HEK293 (cell line): ENCODE measurements around the gene SCFD2.

Experiments used
- CTCF ChIA-PET: fragments of 350-600 bp; formaldehyde crosslinking; extraction: SDS; loops from one replicate; lab custom pipeline; 2021; ENCODE audit warnings: antibody characterized with exemption; lab: Yijun Ruan, JAX
- POLR2A ChIA-PET: fragments of 300-600 bp; formaldehyde crosslinking; extraction: SDS; loops from one replicate; lab custom pipeline; 2020; ENCODE audit warnings: antibody characterized with exemption, inconsistent platforms; lab: Yijun Ruan, JAX
- H3K27ac ChIP-seq: fragments of 200-500 bp; sonication (Bioruptor generic); 2 replicates; pipeline ENCODE4 v1.5.1; 2014; ENCODE audit warnings: low read depth, low read length, control low read depth, inconsistent platforms; ENCODE audit errors: extremely low read depth
- H3K36me3 ChIP-seq, 2 experiments: fragments of 200-500 bp in 1 of 2; sonication (Bioruptor generic) in 1 of 2; 1 replicate in 1 of 2; 2 replicates in 1 of 2; pipeline ENCODE4 v1.5.1; 2014 to 2017; ENCODE audit warnings: inconsistent platforms in 2 of 2, low read length in 2 of 2; ENCODE audit not compliant: control insufficient read depth in 2 of 2, insufficient read depth in 1 of 2
- H3K4me1 ChIP-seq: fragments of 200-500 bp; sonication (Bioruptor generic); 2 replicates; pipeline ENCODE4 v1.5.1; 2014; ENCODE audit warnings: mild to moderate bottlenecking, low read length, inconsistent platforms; ENCODE audit not compliant: control insufficient read depth, insufficient read depth
- H3K4me3 ChIP-seq: 2 replicates; pipeline ENCODE4 v1.5.1; 2011; ENCODE audit warnings: low read depth, mild to moderate bottlenecking, control low read depth, low read length, moderate library complexity
- H3K9me3 ChIP-seq: fragments of 200-500 bp; sonication (Bioruptor generic); 2 replicates; pipeline ENCODE4 v1.5.1; 2014; ENCODE audit warnings: low read depth, low read length, inconsistent platforms; ENCODE audit not compliant: control insufficient read depth, insufficient read depth
- BCL11A ChIP-seq: fragments of 450-650 bp; formaldehyde crosslinking; IDR thresholded peaks from 2 replicates; pipeline ENCODE4 v1.5.1; 2016; ENCODE audit warnings: low read depth, missing biosample characterization, missing genetic modification characterization
- GFI1B ChIP-seq: fragments of 450-650 bp; formaldehyde crosslinking; IDR thresholded peaks from 2 replicates; pipeline ENCODE4 v1.5.1; 2016; ENCODE audit warnings: missing biosample characterization, missing genetic modification characterization
- HOXC10 ChIP-seq: sonication (generic); formaldehyde crosslinking; IDR thresholded peaks from 2 replicates; pipeline ENCODE4 v1.8.1; 2023; ENCODE audit warnings: mild to moderate bottlenecking, missing genetic modification reagents
- PBX3 ChIP-seq: sonication (generic); formaldehyde crosslinking; IDR thresholded peaks from 2 replicates; pipeline ENCODE4 v1.8.1; 2022; ENCODE audit warnings: mild to moderate bottlenecking, moderate library complexity, missing genetic modification reagents
- SALL2 ChIP-seq: fragments of 450-650 bp; formaldehyde crosslinking; IDR thresholded peaks from 2 replicates; pipeline ENCODE4 v1.5.0; 2017; ENCODE audit warnings: missing biosample characterization, mild to moderate bottlenecking, missing genetic modification characterization, borderline replicate concordance
- SCRT2 ChIP-seq: fragments of 450-650 bp; formaldehyde crosslinking; IDR thresholded peaks from 2 replicates; pipeline ENCODE4 v1.5.1; 2016; ENCODE audit warnings: missing biosample characterization, missing genetic modification characterization
- ZBTB1 ChIP-seq: fragments of 450-650 bp; formaldehyde crosslinking; IDR thresholded peaks from 2 replicates; pipeline ENCODE4 v1.5.1; 2016; ENCODE audit warnings: missing biosample characterization, missing genetic modification characterization
- ZBTB26 ChIP-seq: fragments of 450-650 bp; formaldehyde crosslinking; optimal IDR thresholded peaks from 2 replicates; pipeline ENCODE3; 2016; ENCODE audit warnings: missing biosample characterization, mild to moderate bottlenecking, missing genetic modification characterization
- ZFP69B ChIP-seq: fragments of 450-650 bp; formaldehyde crosslinking; IDR thresholded peaks from 2 replicates; pipeline ENCODE4 v1.5.1; 2016; ENCODE audit warnings: missing biosample characterization, missing genetic modification characterization
- ZNF121 ChIP-seq: fragments of 450-650 bp; formaldehyde crosslinking; IDR thresholded peaks from 2 replicates; pipeline ENCODE4 v1.5.1; 2016; ENCODE audit warnings: missing biosample characterization, missing genetic modification characterization
- ZNF223 ChIP-seq: fragments of 450-650 bp; formaldehyde crosslinking; IDR thresholded peaks from 2 replicates; pipeline ENCODE4 v1.5.1; 2016; ENCODE audit warnings: missing biosample characterization, missing genetic modification characterization
- ZNF280C ChIP-seq: fragments of 450-650 bp; formaldehyde crosslinking; IDR thresholded peaks from 2 replicates; pipeline ENCODE4 v1.5.1; 2016; ENCODE audit warnings: missing biosample characterization, missing genetic modification characterization
- ZNF335 ChIP-seq: fragments of 450-650 bp; formaldehyde crosslinking; conservative IDR thresholded peaks from 2 replicates; pipeline ENCODE4 v1.5.1; 2016; ENCODE audit warnings: missing biosample characterization, missing genetic modification characterization
- ZNF354C ChIP-seq: fragments of 450-650 bp; formaldehyde crosslinking; IDR thresholded peaks from 2 replicates; pipeline ENCODE4 v1.5.1; 2016; ENCODE audit warnings: missing biosample characterization, missing genetic modification characterization, low read depth, borderline replicate concordance
- ZNF37A ChIP-seq: fragments of 450-650 bp; IDR thresholded peaks from 2 replicates; pipeline ENCODE4 v1.5.1; 2018; ENCODE audit warnings: missing biosample characterization, missing genetic modification characterization
- ZNF433 ChIP-seq: fragments of 450-650 bp; formaldehyde crosslinking; IDR thresholded peaks from 2 replicates; pipeline ENCODE4 v1.5.1; 2016; ENCODE audit warnings: missing biosample characterization, missing genetic modification characterization, low read depth
- ZNF521 ChIP-seq: fragments of 450-650 bp; formaldehyde crosslinking; IDR thresholded peaks from 2 replicates; pipeline ENCODE4 v1.5.1; 2017; ENCODE audit warnings: missing biosample characterization, mild to moderate bottlenecking, missing genetic modification characterization
- ZNF544 ChIP-seq: fragments of 450-650 bp; formaldehyde crosslinking; IDR thresholded peaks from 2 replicates; pipeline ENCODE4 v1.5.0; 2017; ENCODE audit warnings: missing biosample characterization, missing genetic modification characterization
- ZNF549 ChIP-seq: fragments of 450-650 bp; IDR thresholded peaks from 2 replicates; pipeline ENCODE4 v1.5.1; 2018; ENCODE audit warnings: missing biosample characterization, missing genetic modification characterization, mild to moderate bottlenecking, inconsistent platforms, moderate library complexity
- ZNF571 ChIP-seq: fragments of 450-650 bp; formaldehyde crosslinking; IDR thresholded peaks from 2 replicates; pipeline ENCODE4 v1.5.0; 2017; ENCODE audit warnings: missing biosample characterization, missing genetic modification characterization
- ZNF596 ChIP-seq: fragments of 450-650 bp; IDR thresholded peaks from 2 replicates; pipeline ENCODE4 v1.5.0; 2018; ENCODE audit warnings: missing biosample characterization, mild to moderate bottlenecking, missing genetic modification characterization, moderate library complexity
- ZNF629 ChIP-seq: fragments of 450-650 bp; formaldehyde crosslinking; IDR thresholded peaks from 2 replicates; pipeline ENCODE4 v1.5.1; 2017; ENCODE audit warnings: missing biosample characterization, missing genetic modification characterization
- ZNF645 ChIP-seq: fragments of 450-650 bp; formaldehyde crosslinking; IDR thresholded peaks from 2 replicates; pipeline ENCODE4; 2016; ENCODE audit warnings: missing biosample characterization, missing genetic modification characterization
- ZNF776 ChIP-seq: fragments of 450-650 bp; formaldehyde crosslinking; IDR thresholded peaks from 2 replicates; pipeline ENCODE4 v1.5.0; 2017; ENCODE audit warnings: missing biosample characterization, missing genetic modification characterization, borderline replicate concordance
- ZNF777 ChIP-seq: fragments of 450-650 bp; formaldehyde crosslinking; IDR thresholded peaks from 2 replicates; pipeline ENCODE4 v1.5.1; 2017; ENCODE audit warnings: missing biosample characterization, missing genetic modification characterization, borderline replicate concordance
- ZNF792 ChIP-seq: fragments of 450-650 bp; formaldehyde crosslinking; IDR thresholded peaks from 2 replicates; pipeline ENCODE4 v1.5.1; 2016; ENCODE audit warnings: missing biosample characterization, missing genetic modification characterization

Gene SCFD2

GRCh38 chr4:53161787-53162433 is 204.0 kb downstream of the SCFD2 start:
- no peaks in the 10 kb centered on the region for H3K9me3 ChIP-seq
- no peaks in the 10 kb centered on the region for H3K36me3 ChIP-seq
- no peak overlapping the region for H3K27ac ChIP-seq
- ChIA-PET POLR2A (no interaction called here), CTCF (interaction anchor here (0.5 to 1.0 kb wide), 2 partner anchors 685 to 1072 kb away, joined by 4 read pairs; no protein-coding TSS in a partner anchor)
- TF ChIP-seq ZNF571 (tag by site-specific recombination), result no peak
- TF ChIP-seq ZBTB26 (tag by site-specific recombination), result no peak
- TF ChIP-seq ZNF645 (tag by site-specific recombination), result no peak
- no peak for TF ChIP-seq SALL2 (tag by site-specific recombination)
- no peak for TF ChIP-seq ZNF792 (tag by site-specific recombination)
- TF ChIP-seq ZNF433 (tag by site-specific recombination), result no peak
- TF ChIP-seq ZNF776, result no peak
- TF ChIP-seq ZBTB1, result no peak
- TF ChIP-seq ZNF777 (tag by site-specific recombination), result no peak
- TF ChIP-seq ZNF354C, result no peak
- H3K4me3 ChIP-seq, result no peak overlapping the region
- H3K4me1 ChIP-seq, result no peaks in the 10 kb centered on the region

- H3K4me1 ChIP-seq, result no peaks in the 10 kb centered on the region
- TF ChIP-seq ZNF335 (tag by site-specific recombination) (no peak), ZNF596 (no peak), ZNF521 (tag by site-specific recombination) (no peak), SALL2 (tag by site-specific recombination) (no peak), ZNF549 (tag by site-specific recombination) (no peak), ZNF37A (tag by site-specific recombination) (no peak), ZNF121 (tag by site-specific recombination) (no peak), HOXC10 (CRISPR knock-in tag) (no peak), SCRT2 (tag by site-specific recombination) (no peak), ZNF629 (tag by site-specific recombination) (no peak)
- no peak overlapping the region for H3K4me3 ChIP-seq
- H3K9me3 ChIP-seq, result no peaks in the 10 kb centered on the region
- H3K27ac ChIP-seq, result no peak overlapping the region
- H3K36me3 ChIP-seq, result no peaks in the 10 kb centered on the region
- CTCF ChIA-PET, result interaction anchor here (1.0 kb wide), 1 partner anchor 1073 kb away, joined by 4 read pairs; no protein-coding TSS in a partner anchor
- POLR2A ChIA-PET, result no interaction called here
These were observed 204.6 kb downstream of the SCFD2 start for GRCh38 chr4:53161051-53161786.

GRCh38 chr4:53156896-53157295 is 209.0 kb downstream of the SCFD2 start:
- Histone ChIP-seq H3K4me1 (no peaks in the 10 kb centered on the region), H3K4me3 (no peak overlapping the region), H3K9me3 (no peaks in the 10 kb centered on the region), H3K36me3 (no peaks in the 10 kb centered on the region), H3K27ac (no peak overlapping the region)
- CTCF ChIA-PET, result interaction anchor here (1.0 kb wide), 1 partner anchor 8 kb away, joined by 3 read pairs; no protein-coding TSS in a partner anchor
- POLR2A ChIA-PET, result no interaction called here
- no peak for TF ChIP-seq GFI1B (tag by site-specific recombination)
- no peak for TF ChIP-seq BCL11A (tag by site-specific recombination)
- no peak for TF ChIP-seq ZNF280C (tag by site-specific recombination)
- TF ChIP-seq SCRT2 (tag by site-specific recombination), result no peak
- TF ChIP-seq ZNF223 (tag by site-specific recombination), result no peak
- TF ChIP-seq SALL2 (tag by site-specific recombination), result no peak
- no peak for TF ChIP-seq ZNF544 (tag by site-specific recombination)
- no peak for TF ChIP-seq ZFP69B (tag by site-specific recombination)
- TF ChIP-seq PBX3 (CRISPR knock-in tag), result no peak
